Retinal pigment epithelial cell (primary cell): Measurements from ENCODE around the gene TATDN2.

ENCODE experiments used
- DNase-seq: peaks from one replicate; pipeline ENCODE4 v3.0.0-alpha.2; 2010; ENCODE audit warnings: low read depth
- H3K4me3 ChIP-seq: 2 replicates; pipeline ENCODE4 v1.5.1; 2011; ENCODE audit warnings: mild to moderate bottlenecking, low read length, control low read depth, moderate library complexity
- TF ChIP-seq, protein P1 (sequence below): conservative IDR thresholded peaks from 2 replicates; pipeline ENCODE4 v1.5.1; 2011; ENCODE audit warnings: low read depth, low read length, control low read depth, inconsistent platforms

Gene TATDN2

DNA sequence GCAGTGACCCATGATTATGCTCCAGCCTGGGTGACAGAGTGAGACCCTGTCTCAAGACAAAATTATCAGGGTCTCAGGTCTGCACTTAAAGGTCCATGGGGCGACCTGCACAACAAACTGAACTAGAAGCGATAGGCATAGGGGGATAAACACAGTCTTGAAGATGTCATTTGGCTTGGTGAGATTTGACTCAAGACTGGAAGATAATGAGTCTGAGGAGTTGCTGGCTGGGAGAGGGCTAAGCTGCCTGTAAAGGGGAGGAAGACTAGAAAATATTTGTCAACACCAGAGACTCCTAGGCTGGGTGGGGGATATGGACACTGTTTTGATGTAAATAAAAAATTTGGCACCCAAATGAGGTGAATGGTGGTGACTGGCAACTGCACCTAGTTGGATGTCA, 24.7 kb downstream of the TATDN2 start:
- TF ChIP-seq, protein P1, sequence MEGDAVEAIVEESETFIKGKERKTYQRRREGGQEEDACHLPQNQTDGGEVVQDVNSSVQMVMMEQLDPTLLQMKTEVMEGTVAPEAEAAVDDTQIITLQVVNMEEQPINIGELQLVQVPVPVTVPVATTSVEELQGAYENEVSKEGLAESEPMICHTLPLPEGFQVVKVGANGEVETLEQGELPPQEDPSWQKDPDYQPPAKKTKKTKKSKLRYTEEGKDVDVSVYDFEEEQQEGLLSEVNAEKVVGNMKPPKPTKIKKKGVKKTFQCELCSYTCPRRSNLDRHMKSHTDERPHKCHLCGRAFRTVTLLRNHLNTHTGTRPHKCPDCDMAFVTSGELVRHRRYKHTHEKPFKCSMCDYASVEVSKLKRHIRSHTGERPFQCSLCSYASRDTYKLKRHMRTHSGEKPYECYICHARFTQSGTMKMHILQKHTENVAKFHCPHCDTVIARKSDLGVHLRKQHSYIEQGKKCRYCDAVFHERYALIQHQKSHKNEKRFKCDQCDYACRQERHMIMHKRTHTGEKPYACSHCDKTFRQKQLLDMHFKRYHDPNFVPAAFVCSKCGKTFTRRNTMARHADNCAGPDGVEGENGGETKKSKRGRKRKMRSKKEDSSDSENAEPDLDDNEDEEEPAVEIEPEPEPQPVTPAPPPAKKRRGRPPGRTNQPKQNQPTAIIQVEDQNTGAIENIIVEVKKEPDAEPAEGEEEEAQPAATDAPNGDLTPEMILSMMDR = no peak
- DNase-seq = no peak
- H3K4me3 ChIP-seq = no peak overlapping the region

DNA sequence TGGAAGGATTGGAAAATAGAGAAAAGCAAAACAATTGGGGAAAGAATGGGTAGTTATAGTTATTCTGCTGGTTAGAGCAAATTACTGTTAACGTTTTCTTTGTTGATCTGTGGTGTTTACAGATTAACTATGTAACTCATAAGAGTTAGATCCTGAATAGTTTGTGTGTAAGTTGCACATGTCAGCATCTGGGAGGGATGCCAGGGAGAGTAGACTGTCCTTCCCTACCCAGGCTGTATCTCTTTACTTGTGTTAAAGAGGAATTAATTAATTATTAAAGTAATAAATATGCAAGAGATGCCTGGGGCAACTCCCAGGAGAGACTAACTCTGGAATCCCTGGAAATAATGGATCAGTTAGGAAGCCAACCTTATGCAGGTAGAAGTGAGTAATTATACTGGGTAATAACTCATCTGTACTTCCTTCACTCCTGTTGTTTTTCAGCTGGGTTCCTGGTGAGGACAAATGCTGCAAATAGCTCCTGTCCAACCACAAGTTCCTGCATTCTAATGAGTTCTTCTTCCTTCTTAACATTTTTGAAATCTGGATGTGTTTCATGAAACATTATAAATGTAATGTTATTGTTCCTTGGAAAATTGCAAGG, 25.5 kb downstream of the TATDN2 start:
- DNase-seq = no peak
- H3K4me3 ChIP-seq = no peak overlapping the region
- TF ChIP-seq, protein P1 = no peak

DNA sequence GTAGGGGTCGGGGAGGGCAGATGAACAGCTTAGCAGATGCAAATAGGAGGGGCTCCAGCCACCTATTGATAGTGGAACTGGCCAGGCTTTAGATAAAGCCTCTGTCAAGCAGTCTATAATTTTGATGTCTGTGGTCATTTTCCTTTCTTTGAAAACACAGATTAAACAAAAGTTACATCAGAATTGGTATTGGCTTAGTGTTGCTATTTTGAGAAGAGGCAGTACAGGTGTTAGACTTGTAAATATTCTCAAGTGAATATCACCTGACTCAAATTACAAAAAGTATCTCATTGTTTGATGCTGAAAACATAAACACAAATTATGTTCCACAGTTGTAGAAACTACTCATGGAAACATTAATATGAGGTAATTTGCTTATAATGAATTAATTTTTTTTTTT, 26.3 kb downstream of the TATDN2 start:
- TF ChIP-seq, protein P1 = no peak
- H3K4me3 ChIP-seq = no peak overlapping the region
- no peak for DNase-seq

DNA sequence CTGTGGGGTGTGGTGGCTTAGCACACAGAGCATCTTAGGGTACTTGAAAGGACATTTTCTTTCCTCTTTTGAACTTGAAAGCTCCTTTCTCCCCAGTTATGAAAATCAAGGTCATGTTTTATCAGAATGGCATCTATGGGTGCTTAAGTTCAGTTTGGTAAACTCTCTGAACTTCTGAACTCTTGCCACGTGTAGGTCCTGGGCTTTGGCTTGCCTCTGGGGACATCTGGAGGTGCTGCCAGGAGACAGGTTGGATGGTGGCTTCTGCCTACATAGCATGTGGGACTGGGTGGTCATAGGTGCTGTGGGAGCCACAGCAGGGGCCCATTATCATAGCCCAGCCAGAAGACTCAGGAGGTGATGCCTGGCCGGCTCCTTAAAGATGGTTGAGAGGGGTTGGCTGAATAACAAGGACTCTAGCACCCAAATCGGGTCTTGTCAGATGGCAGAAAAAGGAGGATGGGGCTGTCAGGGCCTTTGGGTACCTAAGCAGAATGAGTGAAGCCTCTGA, 28.9 kb downstream of the TATDN2 start:
- TF ChIP-seq, protein P1 = no peak
- no peak overlapping the region for H3K4me3 ChIP-seq
- DNase-seq = no peak

DNA sequence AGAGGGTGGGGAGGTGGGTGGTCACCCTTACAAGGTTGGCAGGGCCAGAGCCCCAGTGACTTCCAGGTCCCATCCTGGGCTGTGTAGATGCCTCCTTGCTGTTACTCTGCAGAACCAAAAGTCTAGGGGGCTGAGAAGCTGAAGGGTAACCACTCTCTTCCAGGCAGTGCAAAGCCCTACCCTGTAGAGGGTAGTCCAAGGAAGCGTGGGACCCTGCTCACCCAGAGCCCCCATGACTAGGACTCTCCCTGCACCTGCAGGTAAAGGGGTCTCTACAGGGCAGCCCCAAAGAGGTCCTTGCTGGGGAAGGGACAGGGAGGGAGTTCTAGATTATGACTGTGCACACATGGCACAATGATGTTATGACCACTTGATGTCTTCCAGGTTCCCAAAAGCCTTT, 30.2 kb downstream of the TATDN2 start:
- no peak overlapping the region for H3K4me3 ChIP-seq
- TF ChIP-seq, protein P1 = no peak

DNA sequence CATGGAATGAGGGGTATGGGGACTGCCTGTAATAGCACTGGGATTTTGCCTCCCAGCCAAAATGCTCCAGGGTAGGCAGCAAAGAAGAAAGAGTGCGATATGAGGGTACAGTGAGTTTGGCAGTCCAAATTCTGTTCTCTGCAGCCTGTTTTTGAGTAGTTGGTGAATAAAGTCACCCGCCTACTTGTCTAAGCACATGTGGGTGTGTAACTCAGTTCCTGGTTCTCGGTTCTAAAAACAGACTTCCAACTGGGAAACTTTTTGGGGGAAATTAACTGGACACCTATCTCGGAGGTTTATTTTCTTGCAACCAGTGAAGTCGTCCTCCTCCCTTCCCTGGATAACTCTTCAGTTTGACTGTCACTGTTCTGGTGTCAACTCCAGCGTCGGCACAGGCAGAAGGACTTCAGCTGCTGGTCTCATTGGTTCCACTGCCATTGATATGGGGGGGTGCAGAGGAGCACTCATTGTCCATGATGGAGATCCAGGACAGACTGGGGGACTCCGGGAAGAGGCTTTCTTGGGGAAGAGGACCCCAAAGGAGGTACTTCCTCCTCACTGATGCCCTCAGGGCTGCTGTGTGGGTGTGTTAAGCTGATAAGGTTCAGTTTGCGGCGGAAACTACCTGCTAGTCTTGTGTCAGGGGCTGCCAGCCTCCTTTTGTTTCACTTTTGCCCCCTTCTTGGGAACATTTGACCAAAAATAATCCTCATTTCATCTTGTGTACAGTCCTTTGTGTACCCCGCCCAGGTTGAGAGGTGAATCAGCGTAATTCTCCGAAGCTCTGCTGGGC, 31.3 kb downstream of the TATDN2 start:
- H3K4me3 ChIP-seq = no peak overlapping the region
- TF ChIP-seq, protein P1 = no peak
- no peak for DNase-seq

More for the DNA sequence above, 30.2 kb downstream of the TATDN2 start:
- no peak for DNase-seq

DNA sequence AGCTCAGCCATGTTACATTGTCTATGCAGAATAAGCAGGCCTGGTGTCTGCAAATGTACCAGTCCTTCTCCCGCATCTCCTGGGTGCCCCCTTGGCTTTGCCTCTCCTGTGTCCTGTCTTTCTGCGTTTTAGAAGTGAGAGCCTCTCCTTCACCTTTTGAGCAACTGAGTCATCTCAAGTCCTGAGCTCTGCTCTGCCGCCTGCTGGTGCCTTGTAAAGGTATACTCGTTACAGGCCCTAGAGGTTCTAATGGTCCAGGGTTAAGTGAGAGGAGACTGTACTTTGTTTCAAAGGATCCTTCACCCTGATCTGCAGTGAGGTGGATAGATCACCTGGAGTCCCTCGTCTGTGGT, 31.9 kb downstream of the TATDN2 start:
- DNase-seq = no peak
- H3K4me3 ChIP-seq = no peak overlapping the region
- TF ChIP-seq, protein P1 = no peak
